IPS-18a (cell line): ENCODE data around the gene SOHLH2.

Experiments
- H3K27ac ChIP-seq: one replicate; pipeline ENCODE4 v1.5.1; 2013; ENCODE audit warnings: low read length
- H3K27me3 ChIP-seq: one replicate; pipeline ENCODE4 v1.6.1; 2013; ENCODE audit warnings: mild to moderate bottlenecking, low read length; ENCODE audit not compliant: control insufficient read depth, insufficient read depth
- H3K36me3 ChIP-seq: one replicate; pipeline ENCODE4 v1.6.1; 2013; ENCODE audit warnings: low read depth, low read length; ENCODE audit not compliant: control insufficient read depth
- H3K4me1 ChIP-seq: one replicate; pipeline ENCODE4 v1.6.1; 2013; ENCODE audit warnings: low read depth, low read length; ENCODE audit not compliant: control insufficient read depth
- H3K4me3 ChIP-seq: one replicate; pipeline ENCODE4 v1.5.1; 2013; ENCODE audit warnings: low read length
- H3K9ac ChIP-seq: one replicate; pipeline ENCODE4 v1.6.1; 2013; ENCODE audit warnings: mild to moderate bottlenecking, low read length, moderate library complexity
- H3K9me3 ChIP-seq: one replicate; pipeline ENCODE4 v1.6.1; 2013; ENCODE audit warnings: low read depth, low read length; ENCODE audit not compliant: control insufficient read depth

Gene SOHLH2

DNA sequence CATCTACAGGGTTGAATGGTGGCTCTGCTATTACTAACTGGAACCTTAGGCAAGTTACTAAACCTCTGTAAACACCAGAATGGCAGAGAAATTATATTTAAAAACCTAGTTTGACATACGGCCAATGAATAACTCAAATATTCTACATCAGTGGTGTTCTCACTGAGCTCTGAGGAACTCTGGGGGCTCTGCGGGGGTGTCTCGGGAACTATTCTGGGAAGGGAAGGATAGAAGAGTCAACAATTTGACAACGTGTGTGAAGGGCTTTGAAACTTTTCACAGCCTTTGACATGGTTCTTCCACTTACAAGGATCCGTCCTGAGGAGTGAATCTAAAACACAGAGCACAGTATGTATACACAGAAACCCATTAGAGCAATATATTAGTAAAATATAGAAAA is 38.7 kb downstream of the SOHLH2 start:
- Histone ChIP-seq H3K27ac (no peak overlapping the region), H3K9me3 (no peaks in the 10 kb centered on the region), H3K27me3 (no peaks in the 10 kb centered on the region), H3K36me3 (no peaks in the 10 kb centered on the region), H3K4me1 (no peaks in the 10 kb centered on the region), H3K4me3 (no peak overlapping the region), H3K9ac (no peak overlapping the region)

- Histone ChIP-seq H3K9me3 (no peaks in the 10 kb centered on the region), H3K27me3 (no peaks in the 10 kb centered on the region), H3K9ac (no peak overlapping the region), H3K27ac (no peak overlapping the region), H3K36me3 (no peaks in the 10 kb centered on the region), H3K4me3 (no peak overlapping the region), H3K4me1 (no peaks in the 10 kb centered on the region)
Observed at GRCh38 chr13:36174923-36175322, 39.4 kb downstream of the SOHLH2 start.

DNA sequence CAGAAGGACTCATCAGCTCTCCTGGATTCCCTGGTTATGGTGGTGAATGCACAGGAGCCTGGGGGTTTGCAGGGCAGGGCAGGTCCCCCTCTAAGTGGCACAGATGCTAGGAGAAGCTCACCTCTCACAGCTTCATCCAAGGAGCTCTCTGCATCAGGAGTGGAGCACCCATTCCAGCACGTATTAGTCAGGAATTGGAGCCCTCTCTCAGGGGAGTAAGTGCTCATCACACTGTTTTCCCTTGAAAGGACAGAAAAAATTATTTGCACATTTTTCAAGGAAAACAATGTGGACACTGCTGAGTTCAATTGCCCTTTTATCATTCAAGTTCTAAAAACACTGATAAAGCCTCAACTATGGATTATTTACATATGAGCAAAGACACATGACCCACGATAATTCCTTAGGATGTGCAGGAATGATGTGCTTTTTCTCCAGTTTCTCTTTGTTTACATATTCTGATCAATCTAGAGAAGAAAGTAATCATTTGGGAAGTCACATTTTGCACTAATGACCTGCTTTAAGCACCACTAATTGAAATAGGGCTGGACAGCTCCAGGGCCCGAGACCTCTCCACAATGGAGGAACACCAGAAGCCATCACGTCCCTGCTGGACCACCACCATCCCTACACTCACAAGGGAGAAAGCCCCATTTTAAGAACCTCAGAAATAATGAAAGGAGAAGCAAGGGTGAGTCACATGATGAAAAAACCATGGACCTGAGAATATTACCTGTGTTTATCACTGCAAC is 40.6 kb downstream of the SOHLH2 start:
- Histone ChIP-seq H3K27ac (no peak overlapping the region), H3K36me3 (no peaks in the 10 kb centered on the region), H3K27me3 (no peaks in the 10 kb centered on the region), H3K4me1 (no peaks in the 10 kb centered on the region), H3K9me3 (no peaks in the 10 kb centered on the region), H3K4me3 (no peak overlapping the region), H3K9ac (no peak overlapping the region)

- Histone ChIP-seq H3K4me3 (no peak overlapping the region), H3K27me3 (no peaks in the 10 kb centered on the region), H3K9me3 (no peaks in the 10 kb centered on the region), H3K36me3 (no peaks in the 10 kb centered on the region), H3K4me1 (peaks cover 7% of the 10 kb centered on the region), H3K9ac (no peak overlapping the region), H3K27ac (no peak overlapping the region)
Observed at GRCh38 chr13:36166046-36166445, 48.3 kb downstream of the SOHLH2 start.

- H3K36me3 ChIP-seq = no peaks in the 10 kb centered on the region
- H3K27ac ChIP-seq = no peak overlapping the region
- no peak overlapping the region for H3K4me3 ChIP-seq
- no peaks in the 10 kb centered on the region for H3K27me3 ChIP-seq
- no peaks in the 10 kb centered on the region for H3K9me3 ChIP-seq
- peaks cover 7% of the 10 kb centered on the region for H3K4me1 ChIP-seq
- no peak overlapping the region for H3K9ac ChIP-seq
Observed at GRCh38 chr13:36163809-36164308, 50.5 kb downstream of the SOHLH2 start.

DNA sequence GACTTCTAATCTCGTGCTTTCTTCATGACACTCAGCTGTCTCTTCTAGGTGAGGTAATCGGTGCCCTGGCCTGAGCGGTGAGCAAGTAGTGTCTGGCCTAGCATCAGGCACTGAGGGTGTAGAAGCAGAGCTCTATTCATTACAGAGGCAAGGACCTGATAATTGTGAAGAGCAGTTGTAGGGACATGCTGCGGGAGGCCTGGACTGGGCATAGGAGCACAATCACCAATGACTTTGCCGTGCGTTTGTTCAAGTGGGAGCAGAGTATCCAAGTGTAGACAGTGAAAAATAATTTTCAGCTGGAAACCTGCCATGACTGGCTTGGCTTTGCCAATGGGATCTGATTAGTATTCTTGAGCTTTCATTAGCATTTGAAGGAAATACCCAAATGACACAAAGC is 51.1 kb downstream of the SOHLH2 start:
- Histone ChIP-seq H3K4me3 (no peak overlapping the region), H3K36me3 (no peaks in the 10 kb centered on the region), H3K27me3 (no peaks in the 10 kb centered on the region), H3K4me1 (peaks cover 7% of the 10 kb centered on the region), H3K9ac (no peak overlapping the region), H3K27ac (no peak overlapping the region), H3K9me3 (no peaks in the 10 kb centered on the region)

GRCh38 chr13:36160297-36160696 is 54.1 kb downstream of the SOHLH2 start:
- Histone ChIP-seq H3K36me3 (no peaks in the 10 kb centered on the region), H3K4me3 (no peak overlapping the region), H3K27me3 (peaks cover 8% of the 10 kb centered on the region), H3K9me3 (no peaks in the 10 kb centered on the region), H3K4me1 (peaks cover 7% of the 10 kb centered on the region), H3K9ac (no peak overlapping the region), H3K27ac (no peak overlapping the region)

DNA sequence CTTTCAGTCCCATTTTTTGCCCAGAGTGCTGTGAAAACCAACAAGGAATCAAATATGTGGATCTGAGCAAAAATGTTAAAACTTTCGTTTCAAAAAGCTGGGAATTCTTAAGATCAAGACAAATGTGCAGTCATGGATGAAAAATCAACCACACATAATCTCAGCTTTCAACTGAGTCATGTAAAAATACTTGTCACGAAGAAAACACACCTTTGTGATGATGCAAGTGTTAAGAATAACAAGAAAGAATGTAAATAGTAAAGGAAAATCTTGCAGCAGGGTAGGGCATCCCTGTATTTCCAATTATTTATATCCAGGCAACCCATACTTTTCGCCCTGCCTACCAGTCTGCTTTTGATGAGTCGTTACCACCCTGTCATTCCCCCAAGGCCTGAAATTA is 55.7 kb downstream of the SOHLH2 start:
- H3K9me3 ChIP-seq = no peaks in the 10 kb centered on the region
- no peak overlapping the region for H3K4me3 ChIP-seq
- peaks cover 17% of the 10 kb centered on the region for H3K27me3 ChIP-seq
- no peaks in the 10 kb centered on the region for H3K36me3 ChIP-seq
- H3K4me1 ChIP-seq = peaks cover under 1% of the 10 kb centered on the region
- H3K9ac ChIP-seq = no peak overlapping the region
- no peak overlapping the region for H3K27ac ChIP-seq

GRCh38 chr13:36157480-36157879 is 56.9 kb downstream of the SOHLH2 start:
- H3K27ac ChIP-seq = no peak overlapping the region
- no peak overlapping the region for H3K9ac ChIP-seq
- no peaks in the 10 kb centered on the region for H3K36me3 ChIP-seq
- H3K27me3 ChIP-seq = peaks cover 17% of the 10 kb centered on the region
- no peaks in the 10 kb centered on the region for H3K4me1 ChIP-seq
- H3K4me3 ChIP-seq = no peak overlapping the region
- no peaks in the 10 kb centered on the region for H3K9me3 ChIP-seq

- Histone ChIP-seq H3K9me3 (no peaks in the 10 kb centered on the region), H3K4me1 (no peaks in the 10 kb centered on the region), H3K27me3 (peaks cover 17% of the 10 kb centered on the region), H3K36me3 (no peaks in the 10 kb centered on the region), H3K27ac (no peak overlapping the region), H3K9ac (no peak overlapping the region), H3K4me3 (peak overlapping the region; percentile 16)
Observed at GRCh38 chr13:36154567-36155291, 59.6 kb downstream of the SOHLH2 start.

DNA sequence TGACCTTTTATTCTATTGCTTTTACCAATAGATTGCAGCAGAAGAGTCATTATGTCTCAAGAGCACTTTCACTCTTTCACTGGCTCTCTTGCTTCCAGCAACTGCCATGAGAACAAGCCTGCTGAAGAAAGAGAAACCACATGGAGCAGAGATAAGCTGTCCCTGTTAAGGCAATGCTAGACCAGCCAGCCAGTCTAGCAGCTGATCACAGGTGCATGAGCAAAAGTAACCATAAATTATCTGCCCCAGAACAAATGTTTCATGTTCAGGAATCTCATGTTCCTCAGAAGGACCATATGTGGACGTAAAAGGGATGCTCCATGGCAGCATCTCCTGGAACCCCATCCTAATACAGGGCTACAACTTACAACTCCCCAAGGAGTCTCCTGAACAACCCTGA is 62.8 kb downstream of the SOHLH2 start:
- Histone ChIP-seq H3K9me3 (no peaks in the 10 kb centered on the region), H3K27me3 (peaks cover 17% of the 10 kb centered on the region), H3K4me1 (no peaks in the 10 kb centered on the region), H3K9ac (no peak overlapping the region), H3K27ac (no peak overlapping the region), H3K4me3 (no peak overlapping the region), H3K36me3 (no peaks in the 10 kb centered on the region)

DNA sequence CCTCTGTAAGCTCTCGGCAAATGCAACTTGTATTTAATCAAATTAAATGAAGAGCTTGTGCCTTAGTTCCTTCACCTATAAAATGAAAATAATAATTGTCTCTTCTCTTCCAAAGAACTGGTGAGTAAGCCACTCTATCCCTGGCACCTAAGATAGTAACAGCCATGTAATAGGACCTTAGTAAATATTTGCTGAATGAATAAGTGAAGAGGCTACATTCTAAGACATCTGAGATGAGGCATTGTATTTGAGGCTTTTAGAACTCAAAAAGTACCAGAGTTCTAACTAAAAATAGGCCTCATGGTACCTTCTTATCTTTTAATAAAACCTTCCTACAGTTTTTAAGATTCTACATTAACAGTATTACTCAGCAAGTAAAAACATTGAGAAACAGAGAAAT is 65.9 kb downstream of the SOHLH2 start:
- H3K9ac ChIP-seq = no peak overlapping the region
- no peaks in the 10 kb centered on the region for H3K36me3 ChIP-seq
- H3K4me1 ChIP-seq = no peaks in the 10 kb centered on the region
- no peak overlapping the region for H3K27ac ChIP-seq
- H3K27me3 ChIP-seq = no peaks in the 10 kb centered on the region
- no peak overlapping the region for H3K4me3 ChIP-seq
- H3K9me3 ChIP-seq = no peaks in the 10 kb centered on the region
